Putamen (tissue), 1 donor: ENCODE data around the gene PRKD1.

Experiments used
- DNase-seq: peaks from one replicate; pipeline ENCODE4 v3.0.0-alpha.2; 2016; ENCODE audit warnings: low spot score

PRKD1 gene

DNA sequence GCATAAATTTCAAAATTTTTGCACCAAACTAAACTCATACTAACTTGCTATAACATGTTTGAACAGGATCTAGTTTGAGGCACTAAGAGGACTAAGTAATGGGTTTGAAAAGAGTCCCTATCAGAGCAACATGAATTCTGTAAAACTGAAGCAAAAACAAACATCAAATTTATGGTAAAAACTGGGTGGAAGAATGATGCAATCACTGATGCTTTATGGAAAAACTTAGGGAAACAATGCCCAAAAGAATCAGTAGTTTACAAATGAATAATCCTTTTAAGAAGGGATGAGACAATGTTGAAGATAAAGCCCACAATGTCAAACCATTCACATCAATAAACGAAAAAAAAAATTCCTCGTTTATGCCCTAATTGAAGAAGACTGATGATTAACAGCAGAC, 88.9 kb downstream of the PRKD1 start:
- no peak for DNase-seq

DNA sequence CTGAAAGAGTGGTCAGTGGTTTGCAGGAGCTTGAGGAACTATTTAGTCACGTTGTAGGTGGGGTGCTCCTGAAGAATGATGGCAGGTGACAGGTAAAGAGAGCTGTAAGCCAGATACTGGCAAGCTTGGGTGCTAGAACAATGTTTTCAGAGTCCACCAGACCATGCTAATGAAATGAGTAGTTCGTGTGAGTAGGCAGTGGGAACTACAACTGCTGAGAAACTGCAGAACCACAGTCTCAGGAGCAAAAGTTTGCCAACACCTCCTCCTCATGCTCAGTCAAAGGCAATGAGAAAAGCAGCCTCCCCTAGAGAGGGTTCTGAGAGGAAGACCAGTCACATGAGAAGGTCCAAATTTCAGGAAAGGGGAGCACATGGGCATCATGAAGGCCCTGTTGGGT, 91.3 kb downstream of the PRKD1 start:
- no peak for DNase-seq

DNA sequence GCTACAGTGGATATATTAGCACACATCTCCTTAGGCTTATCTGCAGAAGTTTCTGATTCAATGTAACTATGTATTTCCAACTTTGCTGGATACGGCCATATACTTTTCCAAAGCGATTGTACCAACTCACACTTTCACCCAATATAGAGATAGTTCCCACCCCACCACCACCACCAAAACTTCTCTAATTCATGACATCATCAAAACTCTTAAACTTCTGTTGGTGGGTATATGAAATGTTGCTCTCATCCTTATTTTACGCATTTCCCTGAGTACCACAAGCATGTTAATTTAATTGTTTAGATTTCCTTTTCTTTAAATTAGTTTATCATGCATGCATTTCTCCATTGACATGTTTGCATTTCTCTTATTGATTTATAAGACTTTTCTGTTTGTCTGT, 95.6 kb downstream of the PRKD1 start:
- no peak for DNase-seq

DNA sequence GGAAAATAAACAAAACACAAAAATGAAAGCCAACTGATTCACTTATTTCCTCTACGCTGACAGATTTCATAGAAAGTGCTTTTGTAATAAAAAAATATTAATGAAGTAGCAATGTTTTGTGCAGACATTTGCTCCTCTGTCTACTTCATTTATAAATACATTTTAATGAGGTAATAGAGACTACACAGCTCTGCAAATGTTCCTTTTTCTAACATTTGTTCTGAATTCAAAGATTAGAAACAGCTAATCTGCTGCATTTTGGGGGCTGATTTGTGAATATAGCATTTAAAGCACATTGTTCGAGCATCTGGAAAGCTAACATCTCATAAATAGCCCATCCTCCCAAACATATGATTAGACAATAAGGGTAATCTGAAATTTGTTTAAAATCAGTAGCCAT, 97.8 kb downstream of the PRKD1 start:
- no peak for DNase-seq

DNA sequence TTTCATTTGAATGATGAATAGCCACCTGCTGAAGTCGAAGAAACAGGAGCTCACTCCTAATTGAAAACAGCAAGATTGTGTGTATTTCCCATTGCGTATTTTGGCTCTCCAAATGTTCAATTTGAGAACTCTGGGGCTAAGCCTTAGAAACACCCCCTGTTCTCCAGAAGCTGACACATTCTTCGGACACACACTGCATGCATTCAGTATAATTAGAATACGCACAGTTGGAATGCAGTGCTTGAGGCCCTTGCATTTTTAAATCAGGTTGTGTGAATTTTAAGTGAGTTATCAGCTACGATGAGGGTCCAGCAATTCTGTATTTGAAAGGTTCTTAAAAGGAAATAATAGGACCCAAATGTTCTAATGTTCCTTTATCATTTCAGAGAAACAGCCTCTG, 103.8 kb downstream of the PRKD1 start:
- DNase-seq: no peak

DNA sequence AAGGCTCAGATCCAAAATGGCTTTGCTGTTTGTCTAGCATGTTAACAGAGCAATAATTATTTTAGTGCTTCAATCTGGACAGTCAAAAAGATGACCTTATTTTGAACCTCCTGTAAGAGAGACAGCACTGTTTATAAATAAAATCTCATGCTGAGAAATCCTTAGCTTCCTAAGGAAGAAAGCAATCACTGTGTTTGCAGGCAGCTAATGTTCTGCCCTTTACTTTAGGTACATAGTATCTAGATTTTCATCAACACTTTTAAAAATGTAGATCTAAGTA, 105.3 kb downstream of the PRKD1 start:
- DNase-seq: no peak

DNA sequence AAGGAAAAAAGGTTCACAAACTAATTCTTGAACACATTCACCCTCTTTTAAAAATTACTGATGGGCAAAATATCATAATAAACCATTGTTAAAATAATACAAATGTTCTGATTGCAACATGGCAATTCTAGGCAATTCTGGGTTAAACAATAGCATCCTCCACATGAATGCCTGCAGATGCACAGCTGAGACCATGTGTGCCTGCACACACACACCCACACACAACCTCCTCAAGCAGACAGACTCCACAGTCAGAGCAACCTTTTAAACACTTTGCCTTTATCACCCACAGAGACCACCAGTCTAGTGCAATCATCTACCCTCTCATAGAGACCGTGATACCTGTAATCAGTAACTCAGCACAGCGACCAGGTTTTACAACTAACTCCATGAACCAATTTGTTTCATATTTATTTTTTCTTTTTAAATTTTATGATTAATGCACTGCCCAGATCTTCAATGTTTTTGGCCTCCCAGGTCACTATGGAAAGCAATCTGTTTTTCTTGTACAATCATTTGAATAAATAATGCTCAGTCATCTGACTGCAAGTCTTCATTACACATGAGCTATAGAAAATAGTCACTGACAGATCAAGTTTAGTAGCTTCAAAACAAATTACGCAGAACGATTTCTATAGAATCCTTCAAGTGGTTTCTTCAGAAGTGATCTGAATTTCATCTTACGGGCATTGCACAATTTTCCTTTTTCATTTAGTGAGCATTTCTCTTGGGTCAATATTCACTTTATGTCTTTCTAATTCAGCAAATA, 105.8 kb downstream of the PRKD1 start:
- DNase-seq: no peak

DNA sequence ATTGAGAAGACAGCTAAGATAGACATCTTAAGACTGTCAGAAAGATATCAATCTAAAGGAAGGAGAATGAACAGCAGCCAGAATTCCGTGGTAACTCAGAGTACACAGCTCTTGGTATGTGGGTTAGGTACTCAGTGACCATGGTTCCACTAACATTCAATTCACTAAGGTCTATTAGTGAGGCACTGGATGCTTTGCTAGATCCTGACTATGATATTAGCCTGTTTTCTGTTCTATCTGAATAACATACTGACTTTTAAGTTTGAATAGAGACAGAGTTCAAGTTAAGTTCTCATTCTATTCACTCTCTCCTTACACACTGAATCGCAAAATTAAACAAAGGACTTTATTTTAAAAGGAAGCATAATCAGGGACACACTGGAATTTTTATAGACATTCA, 106.4 kb downstream of the PRKD1 start:
- no peak for DNase-seq

DNA sequence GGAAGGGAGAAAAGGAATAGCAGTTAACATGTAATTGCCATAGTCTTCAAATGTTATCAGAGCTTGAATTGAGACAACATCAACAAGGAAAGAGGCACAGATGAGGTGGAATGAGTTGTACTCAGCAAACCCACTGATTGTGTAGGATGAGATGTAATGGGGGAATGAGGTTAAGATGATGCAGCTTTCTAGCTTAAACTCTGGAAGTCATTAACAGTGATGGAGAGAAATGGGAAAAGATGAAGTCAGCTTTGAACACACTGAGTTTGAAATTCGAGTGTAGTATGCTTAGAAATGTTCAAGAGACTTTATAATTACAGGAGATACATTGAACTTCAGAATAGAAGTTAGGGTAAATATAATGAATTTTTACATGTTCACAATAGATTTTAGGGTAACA, 106.9 kb downstream of the PRKD1 start:
- DNase-seq: no peak

DNA sequence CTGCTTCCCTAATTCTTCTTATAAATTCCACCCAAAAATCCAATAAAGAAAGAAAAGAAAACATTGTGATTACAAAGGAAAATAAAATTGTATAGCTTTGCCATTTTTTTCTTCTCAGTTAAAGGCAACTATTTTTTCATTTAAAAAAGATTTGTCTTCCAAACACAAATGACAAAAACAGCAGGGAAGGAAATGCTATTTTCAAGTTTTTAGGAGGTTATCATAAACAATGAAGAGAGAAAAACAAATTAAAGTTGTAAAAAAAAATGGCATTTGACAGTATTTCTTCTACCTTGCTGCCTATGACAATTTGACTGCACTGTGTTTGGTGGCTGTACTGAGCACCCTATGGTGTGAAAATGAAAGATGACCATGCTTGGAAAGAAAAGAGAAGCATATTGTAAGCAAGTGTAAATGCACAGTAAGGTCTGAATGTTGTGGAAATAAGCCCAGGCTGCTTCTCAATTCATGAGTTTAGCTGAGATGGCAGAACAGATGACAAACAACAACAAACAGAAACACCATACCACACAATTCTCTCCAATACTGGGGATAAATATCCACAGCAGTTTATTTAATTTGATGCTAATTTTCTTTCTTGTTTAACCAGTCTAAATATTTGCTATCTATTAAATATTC, 109.8 kb downstream of the PRKD1 start:
- DNase-seq: no peak

DNA sequence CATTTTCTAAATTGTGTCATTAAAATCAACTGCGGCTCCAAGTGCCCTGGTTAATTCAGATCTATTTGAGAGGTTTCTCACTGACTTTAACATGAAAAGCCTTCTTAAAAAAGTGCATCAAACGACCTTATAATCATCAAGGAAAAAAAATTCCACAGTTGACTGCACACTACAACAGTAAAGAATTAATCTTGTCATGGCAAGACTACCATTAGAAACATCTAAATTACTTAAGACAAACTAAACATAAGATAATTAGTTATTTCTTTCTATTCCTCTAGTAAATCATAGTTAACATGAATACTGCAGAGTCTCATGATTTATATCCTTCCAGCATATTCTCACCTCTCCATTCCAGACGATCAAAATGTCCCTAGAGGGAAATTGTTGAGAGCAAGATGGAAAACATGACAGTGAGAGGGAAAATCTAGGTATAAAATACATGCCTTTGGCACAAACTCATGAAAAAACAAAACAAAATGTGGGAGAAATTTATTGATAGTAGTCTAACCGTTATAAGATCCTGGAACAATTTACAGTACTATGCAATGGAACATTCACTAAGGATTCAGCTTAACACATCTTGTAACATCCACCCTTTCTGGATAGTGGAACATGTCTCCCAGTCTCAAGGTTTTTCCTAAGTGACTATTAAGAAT, 112.5 kb downstream of the PRKD1 start:
- DNase-seq: no peak

DNA sequence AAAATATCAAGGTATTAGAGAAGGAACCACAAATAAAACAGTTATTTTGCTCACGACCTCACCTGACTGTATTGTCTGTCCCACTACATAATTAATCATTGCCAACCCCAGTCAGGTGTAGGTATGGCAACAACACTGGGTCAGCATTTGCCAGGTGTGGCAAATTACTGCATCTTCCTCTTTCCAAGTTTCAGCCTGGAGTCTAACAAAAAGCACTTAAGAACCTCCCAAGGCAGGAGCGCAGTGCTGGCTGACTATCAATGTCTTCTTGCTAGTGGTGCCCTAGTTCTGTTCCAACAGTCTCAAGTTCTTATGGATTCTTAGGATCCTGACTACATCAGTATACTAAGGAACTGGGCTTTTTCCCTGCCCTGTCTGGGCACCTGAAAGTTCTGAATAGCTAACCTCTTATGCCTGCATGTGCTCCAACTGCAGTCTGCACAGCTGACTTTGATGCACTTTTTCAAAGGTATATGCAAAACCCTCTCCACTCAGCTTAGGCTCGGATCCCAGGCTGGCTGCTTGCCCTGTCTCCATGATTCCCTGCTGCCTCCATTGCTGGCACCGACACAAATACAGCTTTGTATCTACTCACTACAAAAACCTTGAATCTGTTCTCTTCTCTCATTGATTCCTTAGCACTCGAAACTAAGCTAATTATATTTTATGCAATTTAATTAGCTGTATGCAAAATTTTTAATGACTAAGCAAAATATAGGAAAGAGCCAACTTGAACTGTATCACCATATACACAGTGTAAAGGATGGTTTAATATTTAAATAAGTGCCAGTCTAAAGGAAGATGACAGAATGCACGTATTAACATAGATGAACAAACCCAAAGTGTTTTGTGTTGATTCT, 113.3 kb downstream of the PRKD1 start:
- DNase-seq: peak; percentile 70

DNA sequence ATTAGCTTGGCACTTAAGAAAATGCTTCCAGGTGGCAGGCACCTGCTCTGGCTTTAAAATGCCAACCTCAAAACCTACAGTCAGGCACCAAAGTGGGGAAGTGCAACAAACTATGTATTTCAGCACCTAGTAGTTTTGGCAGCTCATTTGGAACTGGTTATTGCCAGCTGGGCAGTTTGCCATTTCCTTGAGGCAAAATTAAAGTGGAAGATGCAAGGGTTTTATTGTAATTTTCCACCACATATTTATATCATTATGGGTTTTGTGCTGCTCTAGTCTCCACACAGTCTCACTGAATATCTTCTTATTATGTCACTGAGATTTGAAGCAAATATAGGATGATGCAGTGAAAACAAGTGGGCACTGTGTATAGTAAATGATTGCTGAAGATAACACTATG, 117.0 kb downstream of the PRKD1 start:
- DNase-seq: no peak

DNA sequence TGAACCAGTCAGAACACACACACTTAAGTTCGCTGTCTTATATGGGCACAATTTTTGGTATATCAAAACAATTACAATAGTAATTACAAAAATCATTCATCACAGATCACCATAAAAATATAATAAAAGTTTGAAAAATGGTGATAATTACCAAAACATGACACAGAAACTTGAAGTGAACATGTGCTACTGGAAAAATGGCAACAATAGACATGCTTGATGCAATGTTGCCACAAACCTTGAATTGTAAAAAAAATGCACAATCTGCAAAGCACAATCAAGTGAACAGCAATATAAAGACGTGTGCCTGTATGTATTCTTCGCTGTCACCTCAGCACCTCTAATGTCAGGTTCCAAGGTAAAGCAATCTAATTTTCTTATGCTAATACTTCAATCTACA, 117.6 kb downstream of the PRKD1 start:
- no peak for DNase-seq

DNA sequence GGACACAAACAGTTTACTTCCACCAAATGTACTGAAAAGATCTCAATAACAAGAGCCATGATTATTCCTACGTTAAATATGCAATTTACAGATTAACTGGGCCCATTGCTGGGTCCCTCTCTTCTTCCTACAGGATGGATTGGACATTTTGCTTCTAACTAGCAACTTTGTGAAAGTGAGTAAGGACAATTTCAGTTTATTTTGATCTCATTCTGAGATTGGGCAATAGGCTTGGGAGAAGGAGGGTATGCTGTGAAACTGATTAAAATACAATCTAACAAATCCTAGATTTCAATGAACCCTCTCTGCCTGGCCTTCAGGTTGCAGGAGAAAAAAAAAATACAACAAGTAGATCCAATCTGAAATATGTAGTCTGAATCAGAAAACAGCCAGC, 121.5 kb downstream of the PRKD1 start:
- DNase-seq: no peak

DNA sequence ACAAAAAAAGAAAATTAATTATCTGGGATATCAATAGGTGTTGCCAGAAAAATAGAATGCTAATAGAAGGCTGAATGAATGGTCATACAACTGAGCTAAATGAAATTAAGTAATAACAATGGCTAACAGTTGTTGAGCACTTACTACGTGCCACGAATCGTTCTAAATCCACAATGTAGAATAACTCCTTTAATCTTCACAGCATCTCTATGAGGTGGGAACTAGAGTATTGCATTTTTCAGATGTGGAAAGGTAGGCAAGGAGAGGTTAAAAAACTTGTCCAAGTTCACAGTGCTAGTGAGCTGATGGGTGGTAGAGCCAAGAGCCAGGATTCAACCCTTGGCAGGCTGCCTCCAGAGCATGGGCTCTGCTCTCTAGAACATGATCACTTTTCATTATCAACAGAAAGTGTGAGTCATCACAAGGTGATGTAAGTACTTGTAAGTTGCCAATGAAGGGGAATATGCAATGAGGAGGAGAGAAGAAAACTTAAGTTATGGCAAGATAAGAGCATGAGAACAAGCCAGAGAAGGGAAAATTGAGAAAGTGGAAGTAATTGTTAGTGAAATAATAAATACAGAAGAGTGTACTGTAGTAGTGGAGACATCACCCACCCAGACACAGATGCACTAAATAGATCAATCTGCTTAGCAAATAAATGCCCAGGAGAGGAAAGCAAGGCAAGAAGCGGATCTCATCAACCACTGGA, 122.1 kb downstream of the PRKD1 start:
- no peak for DNase-seq

DNA sequence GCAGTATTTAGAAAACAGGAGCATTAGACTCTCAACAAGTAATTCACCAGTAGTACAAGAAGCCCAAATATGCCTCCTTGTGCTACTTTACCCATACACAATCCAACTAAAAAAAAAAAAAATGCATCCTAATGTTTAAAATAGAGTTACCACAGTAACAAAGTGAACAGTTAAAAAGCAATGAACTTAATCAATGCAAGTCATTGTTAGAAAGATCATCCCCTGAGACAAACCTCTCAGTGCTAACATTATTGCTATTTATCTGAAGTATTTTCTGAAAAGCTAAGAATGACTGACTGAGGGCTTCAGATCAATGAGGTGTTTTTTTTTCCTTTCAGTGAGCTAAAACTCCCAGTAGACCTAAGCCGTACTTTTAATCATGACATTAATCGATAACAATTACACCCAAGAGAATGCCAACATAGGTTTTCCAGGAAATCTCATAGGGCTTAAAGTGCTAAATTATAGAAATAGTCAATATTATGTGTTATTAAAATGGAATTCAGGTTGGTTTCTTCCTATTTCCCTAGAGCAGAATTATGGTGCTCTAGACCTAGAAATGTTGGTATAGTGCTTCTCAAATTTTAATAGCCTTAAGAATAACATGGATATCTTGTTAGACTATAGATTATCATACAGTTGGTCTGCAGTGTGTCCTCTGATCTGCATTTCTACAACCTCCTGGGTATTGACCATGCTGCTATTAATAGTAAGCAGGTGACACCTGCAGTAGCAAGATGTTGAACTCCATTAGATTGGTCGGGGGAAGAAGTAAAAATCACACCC, 123.0 kb downstream of the PRKD1 start:
- no peak for DNase-seq

DNA sequence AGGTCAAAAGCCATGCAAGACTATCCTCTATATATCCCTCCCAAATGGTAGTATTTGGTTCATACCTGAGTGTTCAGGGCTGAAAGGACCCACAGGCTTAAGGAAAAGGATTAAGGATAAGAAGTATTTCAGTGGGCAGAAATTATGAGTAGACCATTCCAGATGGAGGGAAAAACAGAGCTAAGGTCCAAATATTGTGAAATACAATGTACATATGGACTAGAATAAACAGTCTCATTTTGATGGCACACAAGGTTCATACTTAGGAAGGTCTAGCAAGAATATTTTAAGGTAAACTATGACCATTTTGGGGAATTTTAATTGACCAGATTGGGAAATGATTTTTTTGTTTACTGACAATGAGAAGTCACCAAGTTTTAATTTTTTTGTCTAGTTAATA, 124.6 kb downstream of the PRKD1 start:
- DNase-seq: no peak

DNA sequence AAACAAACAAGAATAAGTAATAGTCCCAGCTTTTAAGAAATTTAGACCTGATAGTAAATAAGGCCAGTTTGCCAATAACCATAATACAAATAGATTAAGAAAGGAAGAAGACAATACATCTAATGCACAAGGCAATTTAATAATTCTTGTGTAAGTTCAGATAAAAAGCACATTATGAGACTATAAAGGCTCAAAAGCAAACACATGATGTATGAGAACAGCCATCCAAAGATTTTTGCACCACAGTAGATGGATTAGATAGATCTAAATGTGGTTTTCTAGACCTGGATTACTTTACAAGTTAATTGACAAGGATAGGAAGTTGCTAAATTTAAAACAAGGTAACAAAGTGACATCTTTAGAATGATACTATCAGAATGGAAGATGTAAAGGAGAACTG, 125.4 kb downstream of the PRKD1 start:
- no peak for DNase-seq

DNA sequence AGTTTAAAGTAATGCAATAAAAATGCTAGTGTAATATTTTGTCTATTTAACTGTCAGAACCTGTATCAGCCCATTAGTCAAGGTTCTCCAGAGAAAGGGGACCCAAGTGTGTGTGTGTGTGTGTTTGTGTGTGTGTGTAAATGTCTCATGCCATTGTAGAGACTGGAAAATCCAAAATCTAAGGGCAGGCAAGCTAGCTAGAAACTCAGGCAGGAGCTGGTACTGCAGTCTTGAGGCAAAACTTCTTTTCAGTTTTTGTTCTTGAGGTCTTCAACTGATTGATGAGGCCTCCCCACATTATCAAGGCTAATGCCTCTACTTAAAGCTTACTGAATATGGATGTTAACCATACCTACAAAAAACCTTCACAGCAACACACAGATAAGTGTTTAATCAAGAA, 126.7 kb downstream of the PRKD1 start:
- DNase-seq: no peak

DNA sequence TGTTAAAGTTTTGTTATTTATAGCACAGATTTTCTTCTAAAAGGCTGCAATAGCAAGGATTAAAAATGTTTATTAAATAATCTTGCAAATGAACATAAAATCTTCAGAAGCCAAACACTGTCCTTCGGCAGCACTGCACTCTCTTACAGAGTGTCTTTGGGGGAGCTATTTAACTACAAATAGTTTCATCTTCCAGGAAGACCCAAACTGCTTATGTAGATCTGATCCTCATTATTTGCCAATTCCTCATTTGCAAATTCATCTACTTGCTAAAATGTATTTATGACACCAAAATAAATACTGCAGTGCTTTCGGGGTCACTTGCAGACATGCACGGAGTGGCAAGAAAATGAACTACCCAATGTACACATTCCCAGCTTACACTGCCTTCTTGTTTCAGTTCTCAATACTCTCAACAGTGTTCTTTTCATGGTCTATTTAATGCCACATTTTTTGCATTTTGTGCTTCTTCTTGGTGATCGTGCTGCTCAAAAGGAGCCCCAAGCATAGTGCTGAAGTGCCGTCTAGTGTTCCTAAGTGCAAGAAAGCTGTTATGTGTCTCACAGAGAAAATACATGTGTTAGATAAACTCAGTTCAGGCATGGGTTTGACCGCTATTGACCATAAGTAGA, 128.1 kb downstream of the PRKD1 start:
- peak; percentile 70 for DNase-seq
